HT-29 (cell line): ENCODE data around the gene SCP2D1. TPM values are rescaled to one million over a fixed set of nuclear protein-coding genes. Genes with fewer than 3 reads are reported as not detected.
"Not testable (repeated sequence)": the region's sequence is repeated elsewhere in the genome, so short reads cannot be mapped to it uniquely, and the experiment has no call there.

Source experiments
- DNase-seq: peaks from one replicate; pipeline ENCODE4 v3.0.0-alpha.2; 2015; ENCODE audit warnings: low spot score
- total RNA-seq: library from RNA; depleted of rRNA; stranded (reverse); fragments of >200 nt; shearing (Covaris generic); gene quantifications from 2 replicates; pipeline ENCODE4 v1.2.3, GENCODE V29; 2014; rRNA removed

Gene SCP2D1
- total RNA-seq: 0.18 TPM in 1 of 2 replicates, not detected in the other

- DNase-seq: no peak
These were observed at the start of gene SCP2D1 for GRCh38 chr20:18813483-18813882. TSS of gene SCP2D1 (plus strand) at chr20:18813783. CDS start at chr20:18813816, 33 bp downstream.

- no peak for DNase-seq
These were observed 45.9 kb upstream of the SCP2D1 start for GRCh38 chr20:18767676-18768075.

GRCh38 chr20:18773566-18773965 is 40.0 kb upstream of the SCP2D1 start:
- no peak for DNase-seq

GRCh38 chr20:18774207-18774606 is 39.4 kb upstream of the SCP2D1 start:
- no peak for DNase-seq

- no peak for DNase-seq
These were observed 38.0 kb upstream of the SCP2D1 start for GRCh38 chr20:18775633-18776032.

- DNase-seq: peak; percentile 3
These were observed 34.7 kb upstream of the SCP2D1 start for GRCh38 chr20:18778690-18779392.

- DNase-seq: no peak
These were observed 33.0 kb upstream of the SCP2D1 start for GRCh38 chr20:18780385-18781130.

GRCh38 chr20:18781509-18781908 is 32.1 kb upstream of the SCP2D1 start:
- no peak for DNase-seq

- DNase-seq: no peak
These were observed 30.1 kb upstream of the SCP2D1 start for GRCh38 chr20:18783385-18783959.

GRCh38 chr20:18787046-18787445 is 26.5 kb upstream of the SCP2D1 start:
- DNase-seq: not testable (repeated sequence)

GRCh38 chr20:18788021-18788420 is 25.6 kb upstream of the SCP2D1 start:
- no peak for DNase-seq

- no peak for DNase-seq
These were observed 22.8 kb upstream of the SCP2D1 start for GRCh38 chr20:18790787-18791186.

GRCh38 chr20:18793625-18794427 is 19.8 kb upstream of the SCP2D1 start:
- peak; percentile 93 for DNase-seq

- no peak for DNase-seq
These were observed 19.2 kb upstream of the SCP2D1 start for GRCh38 chr20:18794428-18794787.

GRCh38 chr20:18795366-18795765 is 18.2 kb upstream of the SCP2D1 start:
- DNase-seq: no peak

GRCh38 chr20:18796282-18796833 is 17.2 kb upstream of the SCP2D1 start:
- no peak for DNase-seq

GRCh38 chr20:18801516-18801915 is 12.1 kb upstream of the SCP2D1 start:
- no peak for DNase-seq

- DNase-seq: no peak
These were observed 11.5 kb upstream of the SCP2D1 start for GRCh38 chr20:18802012-18802634.

- DNase-seq: no peak
These were observed 7.7 kb upstream of the SCP2D1 start for GRCh38 chr20:18805881-18806280.

GRCh38 chr20:18808712-18809111 is 4.9 kb upstream of the SCP2D1 start:
- DNase-seq: no peak

- DNase-seq: no peak
These were observed 2.4 kb upstream of the SCP2D1 start for GRCh38 chr20:18811186-18811585.
